Activated effector memory CD4-positive, alpha-beta T cell treated with Interleukin-2 at 50 U/mL for 16 hours (primary cell): ENCODE data around the gene MYL9.
"Not testable (repeated sequence)": the region's sequence is repeated elsewhere in the genome, so short reads cannot be mapped to it uniquely, and the experiment has no call there.

Experiments
- DNase-seq: peaks from one replicate; pipeline ENCODE4 v3.0.0-alpha.2; 2020

MYL9 gene

DNA sequence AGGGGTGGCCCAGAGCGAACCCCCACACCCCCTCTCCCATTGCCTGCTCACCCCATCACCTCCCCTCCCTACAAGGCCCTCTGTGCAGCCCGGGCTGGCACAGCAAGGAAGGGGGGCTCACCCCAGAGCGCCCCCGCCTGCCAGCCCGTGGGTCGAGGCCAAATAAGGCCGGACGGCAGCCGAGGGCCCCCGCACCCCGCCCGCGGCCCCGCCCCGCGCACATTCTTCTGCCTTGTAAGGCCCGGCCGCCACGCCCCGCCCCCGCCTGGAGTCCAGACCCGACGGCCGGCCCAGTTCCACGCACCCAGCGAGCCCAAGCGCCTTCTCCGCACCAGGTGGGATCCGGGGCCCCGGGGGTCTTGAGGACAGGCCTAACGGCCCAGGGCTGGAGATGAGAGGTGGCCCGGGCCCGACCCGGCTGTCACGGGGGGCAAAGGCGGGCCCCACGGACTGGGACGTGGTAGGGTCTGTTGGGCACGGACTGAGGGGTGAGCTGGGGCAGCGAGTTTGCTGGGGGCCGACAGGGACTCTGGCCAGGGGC is at the start of gene MYL9:
TSS of gene MYL9 (plus strand) at position 293 of the 541 bp plus-strand sequence. CDS start 3,366 bp downstream, outside the sequence.
- no peak for DNase-seq

GRCh38 chr20:36491901-36492617 is 49.3 kb upstream of the MYL9 start:
- peak; percentile 44 for DNase-seq

DNA sequence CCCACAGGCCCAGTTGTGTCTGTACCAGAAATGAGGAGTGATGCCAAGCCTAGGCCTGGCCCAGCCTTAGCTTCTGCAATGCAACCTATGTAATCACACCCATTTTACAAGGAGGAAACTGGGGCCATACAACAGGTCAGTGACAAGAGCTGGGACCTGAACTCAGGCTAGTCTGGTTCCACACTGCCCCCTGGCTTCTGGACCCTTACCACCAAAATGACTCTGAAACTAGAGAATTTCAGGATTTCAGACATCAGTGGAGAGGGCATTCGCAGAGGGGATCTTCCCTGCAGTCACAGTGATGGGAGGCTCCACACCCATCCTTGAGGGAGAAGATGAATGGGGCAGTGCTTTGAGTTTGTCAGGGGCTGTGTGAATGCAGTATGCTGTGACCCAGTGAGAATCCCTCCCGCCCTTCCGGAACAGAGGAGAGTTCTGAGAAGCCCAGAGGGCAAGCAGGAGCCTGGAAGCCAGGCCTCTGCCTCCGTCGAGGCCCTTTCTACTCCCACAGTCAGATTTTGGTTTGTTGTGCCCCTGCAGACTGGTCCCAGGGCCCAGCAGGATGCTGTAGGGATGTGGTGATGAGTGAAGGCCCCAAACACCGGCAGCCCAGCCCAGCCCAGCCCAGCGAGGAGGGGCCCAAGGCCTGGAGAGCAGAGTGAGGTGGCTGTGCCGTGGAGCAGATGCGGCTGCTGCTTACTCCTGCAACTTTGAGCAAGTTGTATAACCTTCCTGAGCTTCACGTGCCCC is 48.1 kb upstream of the MYL9 start:
- DNase-seq: no peak

- DNase-seq: no peak
Observed at GRCh38 chr20:36493801-36494114, 47.6 kb upstream of the MYL9 start.

DNA sequence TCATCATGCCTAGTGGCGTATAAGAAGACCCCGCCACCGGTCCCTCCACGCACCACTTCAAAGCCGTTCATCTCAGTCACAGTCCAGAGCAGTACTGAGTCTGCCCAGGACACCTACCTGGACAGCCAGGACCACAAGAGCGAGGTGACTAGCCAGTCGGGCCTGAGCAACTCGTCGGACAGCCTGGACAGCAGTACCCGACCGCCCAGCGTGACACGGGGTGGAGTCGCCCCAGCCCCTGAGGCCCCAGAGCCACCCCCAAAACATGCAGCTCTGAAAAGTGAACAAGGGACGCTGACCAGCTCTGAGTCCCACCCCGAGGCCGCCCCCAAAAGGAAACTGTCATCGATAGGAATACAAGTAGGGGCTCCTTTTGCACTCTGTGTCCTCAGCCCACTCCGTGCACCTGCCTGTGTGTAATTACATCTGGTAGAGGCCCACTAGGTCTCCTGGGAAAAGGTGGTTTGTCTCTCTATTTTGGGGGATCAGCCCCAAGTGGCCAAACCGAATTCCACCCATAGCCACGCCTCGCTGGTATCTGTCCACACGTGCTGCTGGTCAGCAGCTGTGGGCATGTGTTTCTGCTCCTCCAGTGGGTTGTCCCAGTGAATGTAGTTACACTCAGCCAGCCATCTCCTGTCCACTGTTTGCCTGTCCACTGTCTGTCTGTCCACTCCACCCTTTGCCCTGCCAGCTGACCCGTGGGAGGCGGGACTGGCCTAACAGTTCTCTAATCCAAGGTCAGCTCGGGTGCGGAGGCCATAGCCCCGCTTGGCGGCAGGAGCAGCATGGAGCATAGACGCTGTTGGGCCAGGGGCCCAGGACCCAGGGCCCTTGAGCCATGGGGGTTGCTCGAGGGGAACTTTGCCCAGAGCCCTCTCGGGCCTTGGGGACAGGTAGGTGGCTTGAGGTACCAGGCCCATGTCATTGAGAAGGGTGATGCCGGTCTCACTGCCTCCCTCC is 44.3 kb upstream of the MYL9 start:
- DNase-seq: no peak

DNA sequence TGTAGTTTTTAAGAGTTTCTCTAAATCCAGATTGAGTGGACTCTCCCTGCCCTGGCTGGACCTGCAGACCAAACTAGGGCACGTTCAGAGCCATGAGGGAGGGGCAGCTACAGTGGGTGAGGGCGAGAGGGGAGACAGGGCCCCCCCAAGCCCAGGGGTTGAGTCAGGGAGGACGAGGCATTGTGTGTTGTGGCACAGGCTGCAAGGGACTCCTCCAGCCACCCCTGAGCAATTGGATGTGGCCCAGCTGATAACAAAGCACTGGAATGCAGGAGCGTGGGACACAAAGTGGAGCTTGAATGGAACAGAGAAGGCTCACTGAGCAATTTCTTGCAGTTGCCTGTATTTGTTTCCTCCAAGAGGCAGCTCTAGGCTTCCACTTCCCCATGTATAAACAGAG is 43.5 kb upstream of the MYL9 start:
- no peak for DNase-seq

GRCh38 chr20:36498386-36499179 is 42.7 kb upstream of the MYL9 start:
- DNase-seq: no peak

DNA sequence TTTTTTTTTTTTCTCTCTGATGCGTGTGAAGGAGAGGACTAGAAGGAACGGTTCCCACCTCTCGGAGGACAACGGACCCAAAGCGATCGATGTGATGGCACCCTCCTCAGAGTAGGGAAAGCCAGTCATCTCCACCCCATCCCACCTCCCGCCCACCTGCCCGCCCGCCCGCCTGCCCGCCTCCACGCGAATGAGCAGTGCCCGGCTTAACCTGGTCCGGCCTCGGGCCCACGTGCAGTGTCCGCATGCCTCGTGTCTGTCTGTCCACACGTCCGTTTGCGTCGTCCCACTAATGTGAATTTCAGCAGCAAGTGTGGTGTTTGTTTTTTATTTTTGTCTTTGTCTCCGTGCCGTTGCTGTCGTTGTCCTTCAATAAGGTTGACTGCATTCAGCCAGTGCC is 42.1 kb upstream of the MYL9 start:
- no peak for DNase-seq

DNA sequence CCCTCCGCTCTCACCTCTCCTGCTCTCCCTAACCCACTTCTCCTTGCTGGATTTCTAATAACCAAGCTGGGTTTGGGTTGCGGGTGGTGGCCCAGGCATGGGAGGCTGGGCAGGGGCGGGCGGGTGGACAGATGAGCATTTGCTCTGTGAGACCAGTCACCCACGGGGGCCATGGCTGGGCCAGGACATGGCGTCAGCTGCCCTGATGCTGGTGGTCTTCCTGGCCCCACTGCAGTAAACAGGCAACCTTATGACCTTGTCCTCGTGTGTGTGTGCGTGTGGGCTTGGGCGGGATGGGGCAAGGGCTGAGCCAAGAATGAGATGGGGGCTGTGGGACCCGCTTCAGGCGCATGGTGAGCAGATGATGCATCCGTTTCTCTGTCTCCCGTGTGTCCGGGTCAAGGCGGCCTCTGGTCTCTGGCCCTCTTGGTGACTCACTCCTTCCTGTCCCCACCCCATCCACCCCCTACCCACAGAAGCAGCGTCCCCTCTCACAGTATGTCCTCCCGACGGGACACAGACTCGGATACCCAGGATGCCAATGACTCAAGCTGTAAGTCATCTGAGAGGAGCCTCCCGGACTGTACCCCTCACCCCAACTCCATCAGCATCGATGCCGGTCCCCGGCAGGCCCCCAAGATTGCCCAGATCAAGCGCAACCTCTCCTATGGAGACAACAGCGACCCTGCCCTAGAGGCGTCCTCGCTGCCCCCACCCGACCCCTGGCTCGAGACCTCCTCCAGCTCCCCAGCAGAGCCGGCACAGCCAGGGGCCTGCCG is 41.4 kb upstream of the MYL9 start:
- DNase-seq: no peak

- no peak for DNase-seq
Observed at GRCh38 chr20:36501367-36502006, 39.8 kb upstream of the MYL9 start.

- no peak for DNase-seq
Observed at GRCh38 chr20:36504295-36504694, 37.0 kb upstream of the MYL9 start.

GRCh38 chr20:36506253-36506652 is 35.1 kb upstream of the MYL9 start:
- no peak for DNase-seq

- no peak for DNase-seq
Observed at GRCh38 chr20:36507746-36508145, 33.6 kb upstream of the MYL9 start.

GRCh38 chr20:36519012-36519719 is 22.2 kb upstream of the MYL9 start:
- DNase-seq: no peak

- no peak for DNase-seq
Observed at GRCh38 chr20:36519944-36520343, 21.4 kb upstream of the MYL9 start.

GRCh38 chr20:36521526-36521925 is 19.8 kb upstream of the MYL9 start:
- no peak for DNase-seq

DNA sequence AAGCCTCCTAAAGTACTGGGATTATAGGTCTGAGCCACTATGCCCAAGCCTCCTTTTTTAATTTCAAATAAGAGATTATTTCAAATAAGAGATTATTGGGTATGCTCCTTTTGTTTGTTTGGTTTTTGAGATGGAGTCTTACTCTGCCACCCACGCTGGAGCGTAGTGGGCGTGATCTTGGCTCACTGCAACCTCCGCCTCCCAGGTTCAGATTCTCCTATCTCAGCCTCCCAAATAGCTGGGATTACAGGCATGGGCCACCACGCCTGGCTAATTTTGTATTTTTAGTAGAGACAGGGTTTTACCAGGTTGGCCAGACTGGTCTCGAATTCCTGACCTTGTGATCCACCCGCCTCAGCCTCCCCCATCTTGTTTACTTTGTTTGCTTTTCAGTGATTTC is 18.9 kb upstream of the MYL9 start:
- DNase-seq: not testable (repeated sequence)

DNA sequence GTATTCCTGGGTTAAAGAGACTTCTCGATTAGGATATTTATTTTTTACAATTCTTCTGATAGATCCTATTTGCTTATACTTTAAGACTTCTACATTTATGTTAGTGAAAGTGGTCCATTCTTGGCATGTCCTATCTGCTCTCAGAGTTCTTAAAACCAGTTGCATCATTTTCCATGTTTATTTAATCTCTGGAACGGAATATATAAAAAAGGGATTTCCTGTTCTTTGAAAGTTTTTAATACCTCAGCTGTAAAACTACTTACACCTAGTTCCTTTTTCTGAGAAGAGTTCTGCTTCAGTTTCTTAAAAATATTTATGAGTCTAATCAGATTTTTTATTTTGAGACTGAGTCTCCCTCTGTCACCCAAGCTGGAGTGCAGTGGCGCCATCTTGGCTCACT is 18.0 kb upstream of the MYL9 start:
- DNase-seq: no peak

DNA sequence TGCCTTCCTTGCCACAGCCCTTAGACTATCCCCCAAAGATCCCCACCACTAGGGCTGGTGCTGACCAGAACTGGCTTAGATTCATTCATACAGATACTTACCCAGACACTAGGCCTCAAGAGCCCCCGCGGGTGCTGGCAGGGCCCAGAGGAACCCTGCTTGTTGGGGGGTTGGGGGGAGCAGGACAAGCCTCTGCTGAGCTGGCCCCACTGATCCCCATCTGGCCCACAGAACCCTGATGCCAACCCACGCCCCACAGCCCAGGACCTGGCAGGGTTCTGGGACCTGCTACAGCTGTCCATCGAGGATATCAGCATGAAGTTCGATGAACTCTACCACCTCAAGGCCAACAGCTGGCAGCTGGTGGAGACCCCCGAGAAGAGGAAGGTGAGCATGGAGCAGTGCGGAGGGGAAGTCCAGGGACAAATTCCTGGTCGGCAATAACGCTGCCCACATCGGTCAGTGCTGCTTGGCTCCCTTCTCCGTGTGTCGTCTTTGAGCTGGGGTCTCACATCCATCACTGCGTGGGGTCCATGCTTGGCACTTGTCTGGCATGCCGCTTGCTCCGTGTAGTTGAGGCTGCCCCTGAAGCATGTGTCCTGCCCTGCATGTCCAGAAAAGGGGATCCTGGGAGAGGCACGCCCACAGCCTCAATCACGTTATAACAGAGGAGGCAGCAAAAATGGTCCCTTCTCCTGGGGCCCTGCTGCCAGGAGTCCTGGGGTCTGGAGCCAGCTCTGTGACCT is 15.5 kb upstream of the MYL9 start:
- DNase-seq: no peak
